Astrocyte (in vitro differentiated cells and primary cell): ENCODE results near the gene DCLK1. TPM values are rescaled to one million over a fixed set of nuclear protein-coding genes. Genes with fewer than 3 reads are reported as not detected.

Experiments used
- DNase-seq: peaks from one replicate; pipeline ENCODE4 v3.0.0-alpha.2; 2010; ENCODE audit warnings: low read depth
- FAIRE-seq: peaks from 2 replicates; lab custom pipeline; 2011; peaks lifted over from hg19 to GRCh38; lab: Jason Lieb, UNC
- H2AFZ ChIP-seq: 2 replicates; pipeline ENCODE4 v1.6.0; 2012; ENCODE audit warnings: low read depth, low read length, inconsistent platforms
- H3K27ac ChIP-seq: 2 replicates; pipeline ENCODE4 v1.5.1; 2011; ENCODE audit warnings: low read depth, low read length, inconsistent platforms
- H3K27me3 ChIP-seq: 2 replicates; pipeline ENCODE4 v1.6.0; 2011; ENCODE audit warnings: low read length, inconsistent platforms; ENCODE audit not compliant: insufficient read depth
- H3K36me3 ChIP-seq: 2 replicates; pipeline ENCODE4 v1.5.1; 2011; ENCODE audit warnings: low read length, inconsistent platforms; ENCODE audit not compliant: insufficient read depth
- H3K4me1 ChIP-seq: 2 replicates; pipeline ENCODE4 v1.5.1; 2011; ENCODE audit warnings: low read length, inconsistent platforms; ENCODE audit not compliant: insufficient read depth
- H3K4me2 ChIP-seq: 2 replicates; pipeline ENCODE4 v1.6.0; 2012; ENCODE audit warnings: low read length, inconsistent platforms
- H3K4me3 ChIP-seq: 2 replicates; pipeline ENCODE4 v1.5.1; 2011; ENCODE audit warnings: low read depth, mild to moderate bottlenecking, low read length, inconsistent platforms; ENCODE audit not compliant: insufficient read depth
- H3K79me2 ChIP-seq: 2 replicates; pipeline ENCODE4 v1.6.0; 2012; ENCODE audit warnings: mild to moderate bottlenecking, low read length, inconsistent platforms; ENCODE audit not compliant: insufficient read depth
- H3K9ac ChIP-seq: 2 replicates; pipeline ENCODE4 v1.6.0; 2012; ENCODE audit warnings: mild to moderate bottlenecking, low read length, inconsistent platforms
- H3K9me3 ChIP-seq: 2 replicates; pipeline ENCODE4 v1.5.1; 2012; ENCODE audit warnings: low read depth, mild to moderate bottlenecking, low read length, inconsistent platforms; ENCODE audit not compliant: insufficient read depth
- H4K20me1 ChIP-seq: 2 replicates; pipeline ENCODE4 v1.6.0; 2012; ENCODE audit warnings: low read length, inconsistent platforms; ENCODE audit not compliant: insufficient read depth
- H3K27ac Mint-ChIP-seq: one replicate; pipeline ENCODE4 v1.8.0; 2021; ENCODE audit warnings: mild to moderate bottlenecking, mixed read lengths; ENCODE audit not compliant: unreplicated experiment
- H3K27me3 Mint-ChIP-seq: one replicate; pipeline ENCODE4 v1.8.0; 2021; ENCODE audit warnings: low read depth, mixed read lengths; ENCODE audit not compliant: unreplicated experiment
- H3K36me3 Mint-ChIP-seq: one replicate; pipeline ENCODE4 v1.8.0; 2021; ENCODE audit warnings: low read depth, mixed read lengths; ENCODE audit not compliant: unreplicated experiment
- H3K4me1 Mint-ChIP-seq: one replicate; pipeline ENCODE4 v1.8.0; 2021; ENCODE audit warnings: low read depth, mixed read lengths; ENCODE audit not compliant: unreplicated experiment
- H3K4me3 Mint-ChIP-seq: one replicate; pipeline ENCODE4 v1.8.0; 2021; ENCODE audit warnings: mild to moderate bottlenecking, moderate library complexity, mixed read lengths; ENCODE audit not compliant: unreplicated experiment
- H3K9me3 Mint-ChIP-seq: one replicate; pipeline ENCODE4 v1.8.0; 2021; ENCODE audit warnings: mild to moderate bottlenecking, mixed read lengths; ENCODE audit not compliant: unreplicated experiment
- EZH2 ChIP-seq: IDR thresholded peaks from 2 replicates; pipeline ENCODE4 v1.6.1; 2012; ENCODE audit warnings: mild to moderate bottlenecking, low read length, inconsistent platforms; ENCODE audit not compliant: insufficient read depth
- total RNA-seq: library from RNA; stranded (reverse); gene quantifications from 2 replicates; pipeline ENCODE4 v1.2.1, GENCODE V29; 2021
- TF ChIP-seq, protein P1 (sequence below): IDR thresholded peaks from 2 replicates; pipeline ENCODE4 v1.5.1; 2011; ENCODE audit warnings: low read depth, mild to moderate bottlenecking, inconsistent platforms, low read length, moderate library complexity; ENCODE audit not compliant: insufficient read depth

Gene DCLK1
- total RNA-seq, 1 donor from 2014 or later = 4.9 TPM

DNA sequence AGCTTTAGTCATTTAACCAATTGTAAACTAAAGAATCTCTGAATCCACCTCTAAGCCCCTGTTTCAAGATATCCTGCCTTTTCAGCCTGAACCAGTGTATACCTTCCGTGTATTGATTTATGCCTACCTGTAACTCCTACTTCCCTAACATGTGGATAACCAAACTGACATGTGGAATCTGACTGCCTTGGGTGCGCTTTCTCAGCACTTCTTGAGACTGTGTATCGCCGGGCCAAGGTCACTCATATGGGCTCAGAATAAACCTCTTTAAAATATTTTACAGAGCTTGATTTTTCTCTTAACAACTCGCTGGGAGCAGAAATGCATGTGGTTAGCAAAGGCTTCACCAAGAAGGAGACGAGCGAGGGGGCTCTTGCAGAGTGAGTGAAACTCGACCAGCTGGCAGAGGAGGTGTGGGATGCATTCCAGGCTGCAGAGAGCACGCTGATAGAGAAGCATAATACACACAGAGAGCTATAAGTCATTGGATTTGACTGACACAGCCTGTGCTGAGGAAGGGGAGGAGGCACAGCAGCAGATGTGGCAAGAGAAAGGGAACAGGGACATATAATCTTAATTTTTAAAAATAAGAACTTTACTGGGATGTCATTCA, 386.5 kb downstream of the DCLK1 start:
- Histone ChIP-seq H3K9ac (no peak overlapping the region), H4K20me1 (no peaks in the 10 kb centered on the region), H3K79me2 (no peaks in the 10 kb centered on the region), H3K9me3 (no peaks in the 10 kb centered on the region), H3K4me2 (no peak overlapping the region), H3K4me3 (no peak overlapping the region), H3K4me1 (no peaks in the 10 kb centered on the region), H3K36me3 (no peaks in the 10 kb centered on the region), H2AFZ (no peak overlapping the region), H3K27ac (no peak overlapping the region), H3K27me3 (no peaks in the 10 kb centered on the region)
- FAIRE-seq (no peak), DNase-seq (peak; percentile 32)
- H3K4me1 Mint-ChIP-seq = peaks cover 11% of the 10 kb centered on the region
- H3K27ac Mint-ChIP-seq = peak overlapping the region; percentile 16
- no peaks in the 10 kb centered on the region for H3K36me3 Mint-ChIP-seq
- no peak overlapping the region for H3K4me3 Mint-ChIP-seq
- TF ChIP-seq, protein P1, sequence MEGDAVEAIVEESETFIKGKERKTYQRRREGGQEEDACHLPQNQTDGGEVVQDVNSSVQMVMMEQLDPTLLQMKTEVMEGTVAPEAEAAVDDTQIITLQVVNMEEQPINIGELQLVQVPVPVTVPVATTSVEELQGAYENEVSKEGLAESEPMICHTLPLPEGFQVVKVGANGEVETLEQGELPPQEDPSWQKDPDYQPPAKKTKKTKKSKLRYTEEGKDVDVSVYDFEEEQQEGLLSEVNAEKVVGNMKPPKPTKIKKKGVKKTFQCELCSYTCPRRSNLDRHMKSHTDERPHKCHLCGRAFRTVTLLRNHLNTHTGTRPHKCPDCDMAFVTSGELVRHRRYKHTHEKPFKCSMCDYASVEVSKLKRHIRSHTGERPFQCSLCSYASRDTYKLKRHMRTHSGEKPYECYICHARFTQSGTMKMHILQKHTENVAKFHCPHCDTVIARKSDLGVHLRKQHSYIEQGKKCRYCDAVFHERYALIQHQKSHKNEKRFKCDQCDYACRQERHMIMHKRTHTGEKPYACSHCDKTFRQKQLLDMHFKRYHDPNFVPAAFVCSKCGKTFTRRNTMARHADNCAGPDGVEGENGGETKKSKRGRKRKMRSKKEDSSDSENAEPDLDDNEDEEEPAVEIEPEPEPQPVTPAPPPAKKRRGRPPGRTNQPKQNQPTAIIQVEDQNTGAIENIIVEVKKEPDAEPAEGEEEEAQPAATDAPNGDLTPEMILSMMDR = no peak
- TF ChIP-seq EZH2 = no peak
- peaks cover 11% of the 10 kb centered on the region for H3K9me3 Mint-ChIP-seq
- H3K27me3 Mint-ChIP-seq = no peaks in the 10 kb centered on the region

DNA sequence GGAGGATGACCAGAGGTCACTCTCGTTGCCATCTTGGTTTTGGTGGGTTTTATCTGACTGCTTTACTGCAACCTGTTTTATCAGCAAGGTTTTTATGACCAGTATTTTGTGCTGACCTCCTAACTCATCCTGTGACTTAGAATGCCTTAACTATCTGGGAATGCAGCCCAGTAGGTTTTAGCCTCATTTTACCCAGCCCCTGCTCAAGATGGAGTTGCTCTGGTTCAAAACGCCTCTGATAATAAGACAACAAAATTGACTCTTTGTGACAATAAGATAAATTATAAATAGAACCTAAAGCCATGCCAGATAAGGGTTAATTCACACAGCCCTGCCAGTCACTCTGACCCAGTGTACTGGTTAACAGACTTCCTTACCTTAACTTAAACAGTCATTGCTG, 387.0 kb downstream of the DCLK1 start:
- Histone ChIP-seq H3K4me2 (no peak overlapping the region), H3K4me3 (no peak overlapping the region), H3K27me3 (no peaks in the 10 kb centered on the region), H2AFZ (no peak overlapping the region), H3K27ac (no peak overlapping the region), H3K9ac (no peak overlapping the region), H3K79me2 (no peaks in the 10 kb centered on the region), H4K20me1 (no peaks in the 10 kb centered on the region), H3K36me3 (no peaks in the 10 kb centered on the region), H3K9me3 (no peaks in the 10 kb centered on the region), H3K4me1 (no peaks in the 10 kb centered on the region)
- Mint-ChIP-seq H3K4me3 (no peak overlapping the region), H3K27me3 (no peaks in the 10 kb centered on the region), H3K9me3 (peaks cover 9% of the 10 kb centered on the region), H3K27ac (no peak overlapping the region), H3K4me1 (peaks cover 11% of the 10 kb centered on the region), H3K36me3 (no peaks in the 10 kb centered on the region)
- no peak for TF ChIP-seq EZH2
- FAIRE-seq = no peak
- DNase-seq = no peak

DNA sequence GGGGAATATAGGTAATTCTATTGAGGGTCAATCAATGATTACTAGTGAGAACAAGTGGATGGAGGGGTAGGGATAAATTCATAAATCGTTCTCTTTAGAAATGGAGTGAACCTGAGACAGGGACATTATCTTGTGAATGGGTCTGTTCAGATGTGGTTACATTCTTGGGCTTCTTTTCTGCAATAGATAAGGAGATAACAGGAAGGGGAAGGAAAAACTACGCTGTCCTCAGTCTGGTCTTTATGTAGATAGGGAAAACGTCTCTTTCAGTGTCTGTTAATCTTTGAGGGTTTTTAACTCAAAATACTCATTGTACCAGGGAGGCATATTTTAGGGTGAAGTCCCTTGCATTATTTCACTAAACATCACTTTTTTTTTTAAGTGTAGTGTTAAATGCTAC, 388.0 kb downstream of the DCLK1 start:
- no peak for FAIRE-seq
- no peak for DNase-seq
- no peaks in the 10 kb centered on the region for H3K36me3 ChIP-seq
- no peaks in the 10 kb centered on the region for H3K9me3 ChIP-seq
- H3K79me2 ChIP-seq = no peaks in the 10 kb centered on the region
- H2AFZ ChIP-seq = no peak overlapping the region
- H3K4me3 ChIP-seq = no peak overlapping the region
- TF ChIP-seq EZH2 = no peak
- TF ChIP-seq, protein P1 = no peak
- no peaks in the 10 kb centered on the region for H3K36me3 Mint-ChIP-seq
- H3K27me3 ChIP-seq = no peaks in the 10 kb centered on the region
- no peak overlapping the region for H3K4me2 ChIP-seq
- no peaks in the 10 kb centered on the region for H3K27me3 Mint-ChIP-seq
- no peak overlapping the region for H3K27ac ChIP-seq
- H4K20me1 ChIP-seq = no peaks in the 10 kb centered on the region
- no peak overlapping the region for H3K9ac ChIP-seq
- no peak overlapping the region for H3K27ac Mint-ChIP-seq
- H3K9me3 Mint-ChIP-seq = peaks cover 9% of the 10 kb centered on the region
- H3K4me3 Mint-ChIP-seq = no peak overlapping the region
- no peaks in the 10 kb centered on the region for H3K4me1 ChIP-seq
- H3K4me1 Mint-ChIP-seq = peaks cover 11% of the 10 kb centered on the region
